Measurements from ENCODE around the gene URGCP.

Gene URGCP

DNA sequence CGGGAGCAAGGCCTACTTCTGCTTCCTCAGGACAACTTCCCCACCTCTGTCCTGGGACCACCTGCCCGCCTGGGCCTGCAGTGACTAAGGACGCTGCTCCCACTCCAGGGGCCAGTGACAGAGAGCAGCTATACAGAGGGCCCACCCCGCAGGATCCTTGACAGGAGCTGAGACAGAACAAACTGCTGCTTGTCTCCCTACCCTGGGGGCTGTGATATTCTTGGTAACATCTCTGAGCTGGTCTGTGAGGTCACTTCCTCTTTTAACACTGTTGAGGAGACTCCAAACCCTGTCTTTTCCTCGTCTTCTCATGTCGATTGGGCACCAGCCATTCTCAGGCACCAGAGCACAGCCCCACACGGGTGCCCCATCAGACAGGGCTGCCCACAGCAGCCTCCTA, 30.2 kb downstream of the URGCP start:
- DNase-seq (ENCODE audit: low read depth in 2 of 2) = no peak

DNA sequence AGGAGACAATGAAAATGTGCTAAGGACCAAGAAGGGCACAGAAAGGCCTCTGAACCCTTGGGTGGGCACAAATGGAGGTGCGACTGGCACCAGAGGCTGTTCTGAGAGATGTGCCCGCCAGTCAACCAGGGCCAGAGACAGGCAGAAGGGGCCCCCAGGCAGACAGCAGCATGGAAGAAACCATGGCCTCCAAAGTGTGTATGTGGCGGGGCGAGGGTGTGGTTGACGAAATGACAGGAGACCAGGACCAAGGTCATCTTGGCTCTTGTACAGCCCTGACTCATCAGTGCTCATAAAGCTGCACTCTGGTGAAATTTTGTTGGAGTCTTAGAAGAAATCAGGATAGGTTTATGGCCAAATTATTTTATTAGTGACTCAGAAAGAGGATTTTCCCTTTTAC, 33.1 kb downstream of the URGCP start:
- DNase-seq (ENCODE audit: low read depth in 2 of 2) = no peak

DNA sequence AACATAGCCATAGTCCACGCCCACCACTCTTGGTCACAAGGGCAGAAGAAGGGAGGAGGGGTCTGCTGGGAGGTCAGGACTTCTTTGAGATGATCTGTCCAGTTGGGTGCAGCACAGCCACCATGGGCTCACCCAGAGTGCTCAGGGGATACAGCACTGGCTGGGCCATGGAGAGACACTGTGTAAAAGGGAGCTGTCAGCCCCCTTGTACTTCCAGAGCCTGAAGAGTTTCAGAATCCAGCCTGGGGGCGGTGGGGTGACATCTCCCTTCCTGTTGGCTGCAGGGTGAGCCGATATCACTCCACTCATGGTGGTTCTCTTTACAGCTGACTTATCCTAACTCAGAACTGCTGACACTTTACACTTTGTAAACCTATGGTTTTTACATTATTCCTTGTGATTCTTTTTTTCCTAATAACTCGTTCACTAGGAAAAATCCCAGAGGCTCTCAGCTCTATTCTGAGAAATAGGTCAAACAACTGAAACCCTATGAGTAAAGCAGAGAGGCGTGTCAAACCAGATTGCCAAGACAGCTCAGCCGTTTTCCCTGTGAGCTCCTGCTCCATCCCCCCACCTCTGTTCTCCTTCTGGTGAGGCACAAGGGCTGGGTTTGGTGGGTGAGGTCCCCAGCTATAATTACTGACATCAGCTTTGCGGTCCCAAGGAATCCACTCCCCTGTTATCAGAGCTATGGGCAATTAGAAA, 33.8 kb downstream of the URGCP start:
- DNase-seq (ENCODE audit: low read depth in 2 of 2) = no peak

DNA sequence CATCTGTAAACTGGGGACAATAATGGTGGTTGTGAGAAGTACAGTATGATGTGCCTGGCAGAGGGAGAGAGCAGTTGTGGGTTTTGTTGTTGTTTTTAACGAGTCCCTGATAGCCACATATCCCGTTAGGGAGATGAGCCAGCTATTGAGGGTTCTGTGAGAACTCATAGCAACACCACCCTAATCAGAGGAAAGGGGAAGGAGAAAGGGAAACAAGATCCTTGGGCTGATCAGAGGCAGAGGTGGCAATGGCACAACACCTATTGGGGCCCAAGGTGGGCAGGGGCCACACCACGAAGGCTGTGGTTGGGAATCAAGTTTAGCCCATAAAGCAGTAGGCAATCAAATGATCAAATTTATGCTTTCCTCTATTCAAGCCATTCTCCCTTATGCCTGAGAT, 35.3 kb downstream of the URGCP start:
- no peak for DNase-seq (ENCODE audit: low read depth in 2 of 2)

DNA sequence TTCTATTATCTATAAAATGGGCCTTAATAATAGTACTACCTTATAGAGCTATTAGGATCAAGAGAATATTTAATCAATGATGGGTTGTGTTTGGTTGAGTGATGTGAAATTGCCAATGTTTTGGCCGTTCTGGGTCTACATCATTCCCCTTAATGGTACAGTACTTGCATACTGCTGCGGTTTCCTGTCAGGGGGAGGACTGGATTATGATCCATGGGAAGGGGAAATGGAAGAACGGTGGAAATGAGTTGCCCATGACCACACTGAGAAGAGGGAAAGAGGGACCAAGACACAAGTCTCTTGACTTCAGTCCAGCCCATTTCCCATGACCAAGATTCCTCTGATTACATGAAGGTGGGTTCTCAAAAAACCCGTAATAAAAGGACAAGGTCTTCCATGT, 36.1 kb downstream of the URGCP start:
- DNase-seq (ENCODE audit: low read depth in 2 of 2) = no peak

DNA sequence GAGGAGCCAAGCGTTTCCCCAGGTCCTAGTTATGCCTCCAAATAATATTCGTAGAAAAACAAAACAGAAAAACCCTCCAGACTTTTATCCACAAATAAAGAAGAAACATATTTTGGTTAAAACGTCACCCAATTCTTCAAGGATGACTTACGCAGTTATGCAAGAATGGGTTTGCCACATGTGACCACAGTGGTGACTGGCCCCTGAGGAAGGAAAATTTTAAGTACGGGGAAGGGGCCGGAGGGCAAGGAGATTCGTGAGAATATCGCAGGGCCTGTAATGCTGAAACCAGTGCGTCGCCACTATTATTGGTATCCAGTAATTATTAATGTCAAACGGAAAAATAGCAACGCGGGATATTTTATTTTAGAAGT, 36.5 kb downstream of the URGCP start:
- DNase-seq (ENCODE audit: low read depth in 2 of 2) = peak in 1 of 2 donors; percentile 2

DNA sequence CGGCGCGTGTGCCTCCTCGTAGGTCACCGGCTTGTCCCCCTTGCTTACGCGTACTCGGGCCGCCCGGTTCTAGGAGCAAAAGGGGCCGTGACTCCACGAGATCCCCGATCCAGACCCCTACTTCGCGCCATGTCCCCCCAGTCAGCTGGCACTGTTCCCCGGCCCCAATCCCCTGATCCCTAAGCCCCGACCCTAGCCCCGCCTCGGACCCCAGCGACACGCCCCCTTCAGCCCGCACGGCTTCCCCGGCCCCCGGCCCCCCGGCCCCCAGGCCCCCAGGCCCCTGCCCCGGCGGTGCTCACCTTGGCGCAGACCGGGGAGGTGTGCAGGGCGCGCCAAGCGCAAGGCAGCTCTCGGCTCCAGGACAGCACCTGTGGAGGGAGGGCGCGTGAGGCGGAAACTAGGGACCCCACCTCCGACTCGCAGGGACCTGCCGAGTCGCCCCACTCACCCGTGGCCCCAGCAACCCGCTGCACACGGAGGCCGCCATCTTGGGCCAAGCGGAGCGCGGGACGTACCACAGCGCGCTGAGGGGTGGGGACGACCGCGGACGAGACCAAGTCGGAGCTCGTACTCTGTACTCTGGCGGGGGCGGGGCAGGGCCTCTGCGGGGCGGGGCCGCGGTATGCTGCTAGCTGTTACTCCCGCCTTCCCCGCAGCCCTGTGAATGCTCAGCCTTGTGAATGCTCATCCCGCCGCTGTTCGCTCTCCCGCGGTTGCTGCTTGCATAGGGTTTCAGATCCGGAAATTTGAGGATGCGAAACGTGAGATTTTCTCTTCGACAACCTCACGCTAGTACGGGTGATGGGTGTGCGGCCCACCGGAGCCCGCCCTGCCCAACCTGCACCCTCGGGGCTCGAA, 37.2 kb downstream of the URGCP start, which contains the start of gene MRPS24:
Gene MRPS24 (minus strand): TSS at position 512 of the 861 bp plus-strand sequence. CDS start 22 bp downstream, at position 490.
- DNase-seq (ENCODE audit: low read depth in 2 of 2) = peak; percentile 96 to 97

DNA sequence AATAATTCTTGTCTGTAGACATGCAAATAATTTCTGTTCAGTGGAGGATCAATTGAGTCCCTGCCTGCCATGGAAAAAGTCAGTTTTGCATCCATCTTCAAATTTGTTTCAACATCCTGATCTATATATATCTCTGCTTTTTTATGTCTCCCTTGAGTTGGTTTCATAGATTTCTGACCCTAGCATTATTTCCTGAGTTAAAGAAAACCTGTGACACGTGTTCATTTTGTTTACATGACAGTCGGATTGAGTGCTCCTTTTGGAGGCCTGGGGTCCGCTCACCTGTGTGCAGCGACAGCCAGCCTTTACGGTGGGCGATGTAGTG, 37.8 kb downstream of the URGCP start:
- DNase-seq (ENCODE audit: low read depth in 2 of 2) = no peak

DNA sequence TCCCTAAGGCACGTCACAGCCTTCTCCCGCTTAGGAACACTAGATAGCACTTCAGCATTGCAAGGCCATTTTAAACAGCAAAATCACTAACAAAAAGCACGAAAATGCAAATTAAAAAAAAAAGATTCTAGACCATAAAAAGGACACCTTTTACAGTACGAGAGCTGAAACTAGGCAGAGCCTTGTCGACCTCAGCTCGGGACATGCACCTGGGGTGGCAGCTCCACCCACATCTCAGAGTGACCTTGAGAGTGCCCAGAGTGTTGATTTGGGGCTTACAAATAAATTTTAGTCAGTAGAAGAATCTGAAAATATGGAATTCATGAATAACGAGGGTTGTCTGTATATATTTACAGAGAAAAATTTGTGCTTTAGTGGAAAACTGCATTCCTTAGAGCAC, 38.2 kb downstream of the URGCP start:
- no peak for DNase-seq (ENCODE audit: low read depth in 2 of 2)

DNA sequence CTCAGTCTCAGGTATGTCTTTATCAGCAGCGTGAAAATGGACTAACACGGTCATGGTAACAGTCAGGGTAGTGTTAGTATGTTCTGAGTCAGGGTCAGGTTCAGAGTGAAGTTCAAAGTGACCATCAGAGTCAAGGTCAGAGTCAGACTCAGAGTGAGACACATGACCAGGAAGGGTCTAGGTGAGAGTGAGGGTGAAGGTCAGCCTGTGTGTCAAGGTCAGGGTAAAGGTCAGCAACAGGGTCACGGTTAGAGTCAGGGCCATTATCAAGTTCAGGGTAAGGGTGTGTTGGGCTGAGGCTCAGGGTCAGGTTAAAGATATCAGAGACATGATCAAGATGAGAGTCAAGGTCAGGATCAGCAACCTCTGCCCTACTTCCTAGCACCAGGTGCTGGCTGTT, 41.1 kb downstream of the URGCP start:
- DNase-seq (ENCODE audit: low read depth in 2 of 2) = no peak

DNA sequence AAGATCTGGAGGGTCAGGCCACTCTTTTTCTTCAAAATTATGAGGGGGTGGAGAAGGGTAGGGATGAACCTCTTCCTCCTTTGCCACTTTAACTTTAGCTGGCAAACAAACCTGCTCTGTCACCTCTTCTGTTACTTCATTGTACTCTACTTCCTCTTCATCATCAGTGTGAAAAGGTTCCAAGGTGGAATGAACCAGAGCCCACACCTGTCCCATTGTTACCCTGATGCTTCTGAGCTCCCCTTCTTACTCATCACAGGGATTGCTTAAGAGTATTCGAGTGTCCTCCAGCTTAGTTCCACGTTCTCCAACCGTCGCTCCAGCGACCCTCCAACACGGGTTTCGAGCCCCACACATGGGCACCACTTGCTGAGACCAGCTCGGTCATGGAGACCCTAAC, 42.3 kb downstream of the URGCP start:
- DNase-seq (ENCODE audit: low read depth in 2 of 2) = no peak

DNA sequence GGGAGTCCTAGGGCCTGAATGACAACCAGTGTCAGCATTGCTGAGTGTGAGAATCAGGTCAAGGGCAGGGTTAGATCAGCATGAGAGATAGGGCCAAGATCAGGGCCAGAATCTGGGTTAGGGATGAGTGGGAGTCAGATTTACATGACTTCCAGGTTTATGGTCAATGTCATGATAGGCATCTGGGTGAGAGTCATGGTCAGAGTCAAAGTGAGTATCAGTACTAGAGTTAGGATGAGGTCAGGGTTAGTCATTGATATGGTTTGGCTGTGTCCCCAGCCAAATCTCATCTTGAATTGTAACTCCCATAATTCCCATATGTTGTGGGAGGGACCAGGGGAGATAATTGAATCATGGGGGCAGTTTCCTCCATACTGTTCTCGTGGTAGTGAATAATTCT, 49.4 kb downstream of the URGCP start:
- no peak for DNase-seq (ENCODE audit: low read depth in 2 of 2)

DNA sequence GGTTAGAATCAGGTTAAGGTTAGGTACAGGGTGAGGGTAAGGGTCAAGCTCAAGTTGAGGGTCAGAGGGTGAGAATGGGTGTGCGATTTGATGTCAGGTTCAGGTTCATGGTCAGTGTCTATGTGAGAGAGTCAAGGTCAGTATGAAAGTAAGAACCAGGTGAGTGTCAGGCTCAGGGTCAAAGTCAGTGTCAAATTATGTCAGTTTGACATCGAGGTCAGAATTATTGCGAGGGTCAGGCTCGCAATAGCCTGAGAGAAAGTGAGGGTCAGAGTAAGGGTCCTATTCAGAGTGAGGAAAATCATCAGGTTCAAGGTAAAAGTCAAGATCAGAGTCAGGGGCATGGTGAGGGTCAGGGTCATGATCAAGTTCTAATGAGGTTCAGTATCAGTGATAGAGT, 50.1 kb downstream of the URGCP start:
- no peak for DNase-seq (ENCODE audit: low read depth in 2 of 2)

DNA sequence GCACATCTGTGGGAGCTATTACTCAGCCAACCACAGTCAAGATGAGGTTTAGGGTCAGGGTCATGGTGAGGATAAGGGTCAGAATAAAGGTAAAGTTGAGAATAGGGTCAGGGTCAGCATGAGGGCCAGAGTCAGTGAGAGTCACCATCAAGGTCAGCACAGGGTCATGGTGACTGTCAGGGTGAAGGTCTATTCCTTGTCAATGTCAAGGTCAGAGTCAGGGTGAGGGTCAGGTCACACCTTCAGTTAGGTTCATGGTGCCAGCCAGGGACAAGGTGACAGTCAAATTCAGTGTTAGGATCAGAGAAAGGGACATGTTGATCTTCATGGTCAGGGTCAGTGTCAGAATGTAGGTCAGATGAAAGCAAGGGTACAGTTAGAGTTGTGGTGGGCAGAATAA, 51.2 kb downstream of the URGCP start:
- no peak for DNase-seq (ENCODE audit: low read depth in 2 of 2)

DNA sequence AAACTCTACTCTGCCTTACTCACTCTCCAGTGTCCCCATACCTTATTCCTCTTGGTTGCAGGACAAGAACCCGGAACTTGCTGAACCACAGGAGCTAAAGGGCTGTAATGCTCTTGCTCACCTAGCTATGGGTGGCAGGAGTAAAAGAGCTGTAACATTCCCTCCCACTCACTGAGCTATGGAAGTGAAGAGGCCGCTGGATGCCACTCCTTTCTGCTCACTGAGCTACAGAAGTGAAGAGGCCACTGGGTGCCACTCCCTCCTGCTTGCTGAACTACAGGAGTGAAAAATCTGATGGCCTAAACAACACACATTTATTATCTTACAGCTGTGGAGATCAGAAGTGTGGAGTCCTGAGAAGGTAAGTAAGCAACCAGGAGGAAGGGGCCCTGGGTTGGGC, 54.6 kb downstream of the URGCP start:
- DNase-seq (ENCODE audit: low read depth in 2 of 2) = no peak

DNA sequence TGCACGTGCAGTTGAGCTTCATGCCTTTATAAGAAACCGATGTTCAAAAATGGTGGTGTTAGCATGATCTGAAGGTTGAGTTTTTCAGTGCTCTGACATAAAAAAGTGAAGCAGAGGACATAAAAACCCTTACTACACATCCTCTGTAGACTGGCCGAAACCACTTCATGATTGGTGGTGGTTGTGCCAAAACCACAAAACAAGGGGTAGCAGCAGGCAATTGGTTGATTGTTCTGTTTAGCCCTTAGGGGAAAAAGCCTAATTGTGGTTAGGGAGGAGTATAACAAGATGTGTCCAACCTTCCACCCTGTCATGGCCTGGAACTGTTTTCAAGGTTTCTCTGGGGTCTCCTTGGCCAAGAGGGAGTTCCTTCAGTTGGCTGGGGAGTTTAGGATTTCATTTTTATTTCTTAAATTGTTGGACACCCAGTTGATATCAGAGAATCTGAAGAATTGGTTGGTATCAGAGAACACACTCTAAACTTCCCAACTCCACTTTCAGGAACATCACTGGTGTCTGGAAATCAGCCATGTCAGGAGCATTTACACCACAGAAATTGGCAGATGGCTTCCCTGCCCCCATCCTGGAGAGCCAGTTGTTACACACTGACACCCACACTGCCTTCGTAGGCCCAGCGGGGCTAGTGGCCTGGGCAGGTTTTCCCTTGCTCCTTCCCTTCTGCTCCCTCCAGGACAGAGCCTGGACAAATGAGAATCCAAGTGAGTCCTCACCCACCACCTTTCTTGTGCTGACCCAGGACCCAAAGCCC, 55.9 kb downstream of the URGCP start:
- DNase-seq (ENCODE audit: low read depth in 2 of 2) = no peak

DNA sequence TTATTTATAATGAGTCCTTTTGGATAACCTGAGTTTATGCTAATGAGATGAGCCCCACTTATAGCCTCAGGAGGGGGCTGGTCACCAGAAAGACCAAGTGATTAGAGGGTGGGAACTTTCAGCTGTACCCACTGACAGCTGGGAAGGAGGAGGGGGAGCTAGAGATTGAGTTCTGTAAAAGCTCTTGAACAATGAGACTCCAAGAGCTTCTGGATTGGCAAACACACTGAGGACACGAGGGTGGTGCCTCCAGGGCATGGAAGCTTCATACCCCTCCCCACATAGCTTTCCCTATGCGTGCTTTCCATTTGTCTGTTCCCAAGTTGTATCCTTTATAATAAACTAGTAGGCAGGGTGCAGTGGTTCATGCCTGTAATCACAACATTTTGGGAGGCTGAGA, 57.3 kb downstream of the URGCP start:
- no peak for DNase-seq (ENCODE audit: low read depth in 2 of 2)

DNA sequence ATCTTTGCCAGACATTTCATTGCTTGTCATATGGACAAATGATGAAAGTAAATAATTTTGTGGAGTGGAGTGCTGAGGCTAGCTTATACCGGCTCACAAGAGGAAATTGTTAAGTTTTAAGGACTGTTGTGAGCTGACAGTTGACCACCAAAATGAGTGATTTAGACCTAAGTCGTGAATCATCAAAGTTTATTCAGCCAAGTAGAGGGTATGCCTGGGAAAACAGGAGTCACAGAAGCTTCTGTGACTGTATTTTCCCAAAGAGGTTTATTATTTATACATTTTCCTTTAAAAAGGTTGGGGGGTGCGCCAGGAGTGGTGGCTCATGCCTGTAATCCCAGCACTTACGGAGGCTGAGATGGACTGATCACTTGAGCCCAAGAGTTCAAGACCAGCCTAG, 58.9 kb downstream of the URGCP start:
- DNase-seq (ENCODE audit: low read depth in 2 of 2) = no peak

DNA sequence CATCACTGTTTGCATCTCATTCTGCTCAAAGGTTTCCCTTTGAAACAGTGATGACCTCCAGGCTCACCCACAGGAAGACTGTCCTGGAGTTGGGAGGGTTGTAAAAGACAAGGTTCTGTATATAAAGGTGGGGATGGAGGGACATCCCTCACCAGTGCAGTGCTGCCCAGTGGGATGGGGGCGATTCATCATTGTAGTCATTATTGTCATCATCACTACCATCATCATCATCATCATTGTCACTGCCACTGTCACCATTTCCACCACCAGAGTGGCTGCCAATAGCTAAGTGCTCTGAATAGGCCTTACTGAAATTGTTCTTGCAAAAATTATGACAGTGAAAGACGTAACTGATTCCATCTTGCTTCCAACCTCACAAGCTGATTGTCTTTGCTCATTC, 61.7 kb downstream of the URGCP start:
- DNase-seq (ENCODE audit: low read depth in 2 of 2) = no peak

DNA sequence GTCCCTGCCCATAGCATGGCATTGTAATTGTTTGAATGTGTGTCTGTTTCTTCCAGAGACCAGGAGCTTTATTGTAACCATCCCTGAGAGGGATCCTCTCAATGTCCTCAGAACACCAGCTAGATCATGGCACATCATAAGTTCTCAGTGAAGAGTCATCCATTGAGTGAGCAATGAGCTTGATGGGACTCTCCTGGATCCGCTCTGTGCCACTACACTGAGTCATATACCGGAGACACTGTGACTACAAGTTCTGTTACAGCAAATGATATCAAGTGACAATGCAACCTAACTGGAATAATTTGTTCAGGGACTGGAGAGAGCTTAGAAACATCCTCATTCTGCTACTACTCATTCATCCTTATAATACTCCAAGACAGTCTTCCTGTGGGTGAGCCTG, 62.1 kb downstream of the URGCP start:
- DNase-seq (ENCODE audit: low read depth in 2 of 2) = no peak

DNA sequence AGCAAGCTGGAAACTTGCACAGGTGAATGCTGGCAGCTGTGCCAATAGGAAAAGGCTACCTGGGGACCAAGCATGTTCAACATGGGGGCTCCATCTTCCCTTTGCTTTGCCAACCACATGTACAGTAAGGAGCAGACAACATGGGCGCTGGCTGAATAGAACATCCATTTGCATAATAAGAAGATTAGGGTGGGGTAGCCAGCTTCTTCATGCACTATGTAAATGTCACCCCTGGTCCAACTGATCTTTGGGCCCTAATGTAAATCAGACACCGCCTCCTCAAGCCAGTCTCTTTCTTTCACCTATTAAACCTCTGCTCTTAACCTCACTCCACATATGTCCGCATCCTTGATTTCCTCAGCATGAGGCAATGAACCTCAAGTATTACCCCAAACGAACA, 63.1 kb downstream of the URGCP start:
- DNase-seq (ENCODE audit: low read depth in 2 of 2) = no peak

DNA sequence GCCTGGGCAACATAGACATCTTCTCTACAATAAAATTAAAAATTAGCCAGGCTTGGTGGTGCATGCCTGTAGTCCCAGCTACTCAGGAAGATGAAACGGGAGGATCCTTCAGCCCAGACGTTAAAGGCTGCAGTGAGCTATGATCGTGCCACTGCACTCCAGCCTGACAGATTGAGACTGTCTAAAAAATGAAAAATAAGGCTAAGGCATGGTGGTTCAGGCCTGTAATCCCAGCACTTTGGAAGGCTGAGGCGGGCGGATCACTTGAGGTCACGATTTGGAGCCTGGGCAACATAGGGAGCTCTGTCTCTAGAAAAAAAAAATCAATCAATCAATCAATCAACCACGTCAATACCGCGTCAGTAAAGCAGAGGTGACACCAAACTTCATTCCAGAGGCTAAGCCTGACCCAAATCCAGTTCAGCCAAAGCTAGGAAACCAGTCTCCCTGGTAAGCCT, 68.2 kb downstream of the URGCP start:
- DNase-seq (ENCODE audit: low read depth in 2 of 2) = no peak
